MCF 10A (cell line): Measurements from ENCODE around the gene NBDY. TPM values are rescaled to one million over a fixed set of nuclear protein-coding genes. Genes with fewer than 3 reads are reported as not detected.
A peak's percentile ranks its signal among the peaks of the same experiment; 100 is the strongest.

Experiments used
- BruUV-seq: library from RNA; stranded (reverse); fragments of 400-500 nt; replicated peaks from 2 replicates; lab custom pipeline; 2021; lab: Mats Ljungman, UMichigan
- CTCF ChIA-PET: fragments of 300-600 bp; sonication (Branson Sonifier 250); formaldehyde crosslinking; extraction: SDS; loops from one replicate; lab custom pipeline; 2021; ENCODE audit warnings: antibody characterized with exemption, inconsistent platforms; lab: Yijun Ruan, JAX
- POLR2A ChIA-PET: fragments of 300-600, 350-650 bp; sonication (Branson Sonifier 250); formaldehyde crosslinking; extraction: SDS; loops from one replicate; lab custom pipeline; 2020; ENCODE audit warnings: antibody characterized with exemption, inconsistent platforms; lab: Yijun Ruan, JAX
- DNase-seq: peaks from one replicate; pipeline ENCODE4 v3.0.0-alpha.2; 2018; ENCODE audit not compliant: unreplicated experiment
- H3K27ac Mint-ChIP-seq: one replicate; pipeline ENCODE4 v1.8.0; 2022; ENCODE audit warnings: mild to moderate bottlenecking, low read depth, mixed read lengths; ENCODE audit not compliant: unreplicated experiment
- H3K27me3 Mint-ChIP-seq: one replicate; pipeline ENCODE4 v1.8.0; 2022; ENCODE audit warnings: mixed read lengths; ENCODE audit not compliant: insufficient read depth, unreplicated experiment
- H3K36me3 Mint-ChIP-seq: one replicate; pipeline ENCODE4 v1.8.0; 2022; ENCODE audit warnings: mild to moderate bottlenecking, moderate library complexity, mixed read lengths; ENCODE audit not compliant: insufficient read depth, unreplicated experiment
- H3K4me1 Mint-ChIP-seq: one replicate; pipeline ENCODE4 v1.8.0; 2022; ENCODE audit warnings: mixed read lengths; ENCODE audit not compliant: insufficient read depth, unreplicated experiment
- H3K4me3 Mint-ChIP-seq: one replicate; pipeline ENCODE4 v1.8.0; 2022; ENCODE audit warnings: mild to moderate bottlenecking, moderate library complexity, mixed read lengths; ENCODE audit not compliant: unreplicated experiment
- H3K9me3 Mint-ChIP-seq: one replicate; pipeline ENCODE4 v1.8.0; 2022; ENCODE audit warnings: mixed read lengths; ENCODE audit not compliant: unreplicated experiment
- intact Hi-C: fragments of 100-400 bp; cut with micrococcal nuclease; formaldehyde crosslinking; loops from 2 replicates; pipeline ENCODE4 v1.14.1; 2022
- total RNA-seq: library from RNA; stranded (reverse); gene quantifications from 2 replicates; pipeline ENCODE4 v1.2.3, GENCODE V29; 2022
- TF ChIP-seq, protein P1 (sequence below): fragments of 200-600 bp; IDR thresholded peaks from one replicate; pipeline ENCODE4 v1.8.0; 2022; ENCODE audit warnings: antibody characterized with exemption, mild to moderate bottlenecking; ENCODE audit not compliant: unreplicated experiment

NBDY gene
- total RNA-seq, 1 experiment from 2014 or later: 54.0 TPM

DNA sequence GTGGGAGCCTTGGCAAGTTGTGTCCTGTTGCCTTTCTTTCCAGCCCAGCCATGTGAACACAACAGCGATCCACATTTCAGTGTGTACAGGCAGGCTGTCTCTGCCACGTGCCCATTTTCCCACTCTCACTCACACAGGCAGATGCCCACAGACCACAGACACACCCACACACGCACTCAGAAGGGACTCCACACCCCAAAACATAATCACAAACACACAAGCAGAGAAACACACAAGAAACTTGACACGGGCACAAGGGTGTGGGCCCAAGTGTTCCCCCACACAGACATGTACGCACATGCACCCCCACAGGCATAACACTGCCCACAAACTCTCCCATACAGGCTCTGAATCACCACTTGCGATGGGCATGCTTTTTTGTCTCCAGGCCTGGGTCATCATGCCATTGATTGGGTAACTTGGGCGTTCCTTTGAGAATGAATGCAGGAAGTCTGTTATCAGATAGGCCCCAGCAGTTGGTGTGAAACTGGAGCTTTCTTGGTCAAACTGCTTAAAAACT, 84.3 kb downstream of the NBDY start:
- H3K9me3 Mint-ChIP-seq: no peaks in the 10 kb centered on the region
- peak overlapping the region; percentile 19 for H3K4me3 Mint-ChIP-seq
- TF ChIP-seq, protein P1, sequence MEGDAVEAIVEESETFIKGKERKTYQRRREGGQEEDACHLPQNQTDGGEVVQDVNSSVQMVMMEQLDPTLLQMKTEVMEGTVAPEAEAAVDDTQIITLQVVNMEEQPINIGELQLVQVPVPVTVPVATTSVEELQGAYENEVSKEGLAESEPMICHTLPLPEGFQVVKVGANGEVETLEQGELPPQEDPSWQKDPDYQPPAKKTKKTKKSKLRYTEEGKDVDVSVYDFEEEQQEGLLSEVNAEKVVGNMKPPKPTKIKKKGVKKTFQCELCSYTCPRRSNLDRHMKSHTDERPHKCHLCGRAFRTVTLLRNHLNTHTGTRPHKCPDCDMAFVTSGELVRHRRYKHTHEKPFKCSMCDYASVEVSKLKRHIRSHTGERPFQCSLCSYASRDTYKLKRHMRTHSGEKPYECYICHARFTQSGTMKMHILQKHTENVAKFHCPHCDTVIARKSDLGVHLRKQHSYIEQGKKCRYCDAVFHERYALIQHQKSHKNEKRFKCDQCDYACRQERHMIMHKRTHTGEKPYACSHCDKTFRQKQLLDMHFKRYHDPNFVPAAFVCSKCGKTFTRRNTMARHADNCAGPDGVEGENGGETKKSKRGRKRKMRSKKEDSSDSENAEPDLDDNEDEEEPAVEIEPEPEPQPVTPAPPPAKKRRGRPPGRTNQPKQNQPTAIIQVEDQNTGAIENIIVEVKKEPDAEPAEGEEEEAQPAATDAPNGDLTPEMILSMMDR: no peak
- BruUV-seq: no TSS peak
- ChIA-PET CTCF (interaction anchor here (0.6 kb wide), 1 partner anchor 1096 kb away, joined by 3 read pairs; the partner anchor contains the start of gene RRAGB), POLR2A (interaction anchor here (0.6 kb wide), 1 partner anchor 85 kb away, joined by 3 read pairs; no protein-coding TSS in a partner anchor)
- DNase-seq: peak; percentile 92
- H3K27me3 Mint-ChIP-seq: peaks cover 47% of the 10 kb centered on the region
- H3K36me3 Mint-ChIP-seq: no peaks in the 10 kb centered on the region
- intact Hi-C loops: no loop called here
- H3K4me1 Mint-ChIP-seq: peaks cover 18% of the 10 kb centered on the region
- peak overlapping the region; percentile 59 for H3K27ac Mint-ChIP-seq

- Mint-ChIP-seq H3K9me3 (no peaks in the 10 kb centered on the region), H3K27ac (no peak overlapping the region), H3K36me3 (peaks cover 6% of the 10 kb centered on the region), H3K4me1 (peaks cover 18% of the 10 kb centered on the region), H3K27me3 (peaks cover 18% of the 10 kb centered on the region), H3K4me3 (no peak overlapping the region)
- no TSS peak for BruUV-seq
- intact Hi-C loops: no loop called here
- CTCF ChIA-PET: no interaction called here
- DNase-seq: no peak
- POLR2A ChIA-PET: no interaction called here
- TF ChIP-seq, protein P1: no peak
Observed at GRCh38 chrX:56817179-56817578, 88.1 kb downstream of the NBDY start.

GRCh38 chrX:56826020-56826419, 97.0 kb downstream of the NBDY start:
- ChIA-PET CTCF (no interaction called here), POLR2A (no interaction called here)
- intact Hi-C loops: no loop called here
- DNase-seq: no peak
- Mint-ChIP-seq H3K36me3 (peaks cover 4% of the 10 kb centered on the region), H3K27ac (no peak overlapping the region), H3K4me3 (no peak overlapping the region), H3K4me1 (no peaks in the 10 kb centered on the region), H3K27me3 (peaks cover 56% of the 10 kb centered on the region), H3K9me3 (no peaks in the 10 kb centered on the region)
- BruUV-seq: no TSS peak
- TF ChIP-seq, protein P1: no peak

DNA sequence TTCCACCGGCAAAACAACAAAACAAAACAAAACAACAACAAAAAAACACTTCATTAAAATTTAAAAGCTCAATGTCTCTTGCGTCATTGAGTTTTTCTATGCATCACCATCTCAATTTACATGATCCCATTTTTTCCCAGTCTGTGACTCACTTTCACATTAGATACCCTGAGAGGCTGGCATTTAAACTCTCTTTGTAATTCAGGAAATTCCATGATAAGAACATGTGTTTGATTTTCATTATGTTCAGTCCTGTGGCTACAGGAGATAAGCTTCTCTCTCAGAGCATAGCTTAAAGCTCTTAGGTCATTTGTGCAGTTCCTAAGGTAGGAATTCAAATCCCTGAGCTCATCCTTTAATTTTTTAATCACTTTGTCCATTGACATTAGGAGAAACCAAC, 104.6 kb downstream of the NBDY start:
- no peaks in the 10 kb centered on the region for H3K36me3 Mint-ChIP-seq
- no peaks in the 10 kb centered on the region for H3K4me1 Mint-ChIP-seq
- no peak overlapping the region for H3K4me3 Mint-ChIP-seq
- POLR2A ChIA-PET: no interaction called here
- TF ChIP-seq, protein P1: no peak
- no TSS peak for BruUV-seq
- intact Hi-C loops: no loop called here
- H3K27me3 Mint-ChIP-seq: peaks cover 63% of the 10 kb centered on the region
- H3K27ac Mint-ChIP-seq: no peak overlapping the region
- CTCF ChIA-PET: no interaction called here
- no peaks in the 10 kb centered on the region for H3K9me3 Mint-ChIP-seq
- no peak for DNase-seq
